ENCODE results near the gene ACKR1.

The ACKR1 gene

GRCh38 chr1:159204161-159205141 is at the start of gene ACKR1:
TSS of gene ACKR1 (plus strand) at chr1:159204875. CDS start at chr1:159204960, 85 bp downstream.
- DNase-seq = no peak

GRCh38 chr1:159161001-159161718 is 43.5 kb upstream of the ACKR1 start:
- peak; percentile 10 to 40 for DNase-seq

GRCh38 chr1:159161719-159162026 is 43.0 kb upstream of the ACKR1 start:
- DNase-seq = no peak

GRCh38 chr1:159162516-159163265 is 42.0 kb upstream of the ACKR1 start:
- DNase-seq = no peak

- no peak for DNase-seq
Measured at GRCh38 chr1:159163614-159164228, 41.0 kb upstream of the ACKR1 start.

- no peak for DNase-seq
Measured at GRCh38 chr1:159168043-159168442, 36.6 kb upstream of the ACKR1 start.

GRCh38 chr1:159170639-159171038 is 34.0 kb upstream of the ACKR1 start:
- no peak for DNase-seq

- DNase-seq = peak in 1 of 2 experiments; percentile 32
Measured at GRCh38 chr1:159171254-159171687, 33.4 kb upstream of the ACKR1 start, which contains the start of gene CADM3. TSS of gene CADM3 (plus strand) at chr1:159171615. CDS start at chr1:159171766, 151 bp downstream.

- no peak for DNase-seq
Measured at GRCh38 chr1:159171688-159172501, 32.8 kb upstream of the ACKR1 start.

GRCh38 chr1:159172614-159173291 is 31.9 kb upstream of the ACKR1 start:
- DNase-seq = no peak

- DNase-seq = no peak
Measured at GRCh38 chr1:159173320-159173719, 31.4 kb upstream of the ACKR1 start.

GRCh38 chr1:159175571-159175970 is 29.1 kb upstream of the ACKR1 start:
- no peak for DNase-seq

- no peak for DNase-seq
Measured at GRCh38 chr1:159177272-159177907, 27.3 kb upstream of the ACKR1 start.

- no peak for DNase-seq
Measured at GRCh38 chr1:159179906-159180305, 24.8 kb upstream of the ACKR1 start.

GRCh38 chr1:159180516-159180915 is 24.2 kb upstream of the ACKR1 start:
- no peak for DNase-seq

- DNase-seq = no peak
Measured at GRCh38 chr1:159181328-159182024, 23.2 kb upstream of the ACKR1 start.

- no peak for DNase-seq
Measured at GRCh38 chr1:159184201-159184600, 20.5 kb upstream of the ACKR1 start.

- no peak for DNase-seq
Measured at GRCh38 chr1:159185121-159185520, 19.6 kb upstream of the ACKR1 start.

GRCh38 chr1:159187033-159187432 is 17.6 kb upstream of the ACKR1 start:
- no peak for DNase-seq
